GM18907 (cell line): ENCODE measurements around the gene CYB5R3.
"Not testable (repeated sequence)": the region's sequence is repeated elsewhere in the genome, so short reads cannot be mapped to it uniquely, and the experiment has no call there.

Experiments used
- ATAC-seq: cut with Tn5 transposase; IDR thresholded peaks from one replicate; pipeline ENCODE4 v1.9.1; 2021; ENCODE audit warnings: mild to moderate bottlenecking, moderate library complexity; ENCODE audit not compliant: unreplicated experiment

CYB5R3 gene

GRCh38 chr22:42679691-42680090, 30.5 kb upstream of the CYB5R3 start:
- no peak for ATAC-seq

- ATAC-seq = no peak
Measured at GRCh38 chr22:42678894-42679293, 29.7 kb upstream of the CYB5R3 start.

DNA sequence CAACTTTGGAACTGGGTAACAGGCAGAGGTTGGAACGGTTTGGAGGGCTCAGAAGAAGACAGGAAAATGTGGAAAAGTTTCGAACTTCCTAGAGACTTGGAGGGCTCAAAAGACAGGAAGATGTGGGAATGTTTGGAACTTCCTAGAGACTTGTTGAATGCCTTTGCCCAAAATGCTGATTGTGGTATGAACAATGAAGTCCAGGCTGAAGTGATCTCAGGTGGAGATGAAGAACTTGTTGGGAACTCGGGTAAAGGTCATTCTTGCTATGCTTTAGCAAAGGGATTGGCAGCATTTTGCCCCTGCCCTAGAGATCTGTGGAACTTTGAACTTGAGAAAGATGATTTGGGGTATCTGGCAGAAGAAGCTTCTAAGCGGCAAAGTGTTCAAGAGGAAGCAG, 28.7 kb upstream of the CYB5R3 start:
- ATAC-seq = not testable (repeated sequence)

DNA sequence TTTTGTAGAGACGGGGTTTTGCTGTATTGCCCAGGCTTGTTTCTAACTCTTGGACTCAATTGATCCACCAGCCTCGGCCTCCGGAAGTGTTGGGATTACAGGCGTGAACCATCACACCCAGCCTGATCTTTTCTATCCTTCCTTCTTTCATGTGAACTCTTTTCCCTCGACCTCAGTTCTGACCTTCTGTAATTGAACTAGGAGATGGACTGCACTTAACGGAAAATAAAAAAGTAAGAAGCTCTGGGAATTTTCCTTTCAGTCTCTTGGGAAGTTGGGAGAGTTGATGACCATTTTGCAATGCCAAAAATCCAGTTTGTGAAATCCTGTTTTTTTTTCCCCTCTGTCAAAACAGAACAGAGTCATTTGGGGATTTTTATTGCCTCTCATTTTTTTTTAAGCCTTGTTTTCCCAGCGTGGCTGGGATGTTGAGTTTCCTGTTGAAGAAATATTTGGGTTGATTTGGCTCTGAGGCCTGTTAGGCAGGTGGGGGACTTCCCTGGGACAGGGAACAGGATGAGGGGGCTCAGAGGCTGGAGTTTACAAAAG, 26.9 kb upstream of the CYB5R3 start:
- ATAC-seq = no peak

GRCh38 chr22:42673898-42674401, 24.8 kb upstream of the CYB5R3 start:
- ATAC-seq = no peak

DNA sequence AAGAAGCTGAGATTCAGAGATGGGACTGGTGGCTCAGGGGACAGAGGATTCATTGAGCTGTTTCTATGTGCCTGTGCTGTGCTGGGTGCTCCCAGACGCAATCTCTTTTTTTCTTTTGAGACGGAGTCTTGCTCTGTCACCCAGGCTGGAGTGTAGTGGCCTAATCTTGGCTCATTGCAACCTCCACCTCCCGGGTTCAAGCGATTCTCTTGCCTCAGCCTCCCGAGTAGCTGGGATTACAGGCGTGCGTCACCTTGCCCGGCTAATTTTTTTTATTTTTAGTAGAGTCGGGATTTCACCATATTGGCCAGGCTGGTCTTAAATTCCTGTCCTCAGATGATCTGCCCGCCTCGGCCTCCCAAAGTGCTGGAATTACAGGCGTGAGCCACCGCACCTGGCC, 23.9 kb upstream of the CYB5R3 start:
- not testable (repeated sequence) for ATAC-seq

DNA sequence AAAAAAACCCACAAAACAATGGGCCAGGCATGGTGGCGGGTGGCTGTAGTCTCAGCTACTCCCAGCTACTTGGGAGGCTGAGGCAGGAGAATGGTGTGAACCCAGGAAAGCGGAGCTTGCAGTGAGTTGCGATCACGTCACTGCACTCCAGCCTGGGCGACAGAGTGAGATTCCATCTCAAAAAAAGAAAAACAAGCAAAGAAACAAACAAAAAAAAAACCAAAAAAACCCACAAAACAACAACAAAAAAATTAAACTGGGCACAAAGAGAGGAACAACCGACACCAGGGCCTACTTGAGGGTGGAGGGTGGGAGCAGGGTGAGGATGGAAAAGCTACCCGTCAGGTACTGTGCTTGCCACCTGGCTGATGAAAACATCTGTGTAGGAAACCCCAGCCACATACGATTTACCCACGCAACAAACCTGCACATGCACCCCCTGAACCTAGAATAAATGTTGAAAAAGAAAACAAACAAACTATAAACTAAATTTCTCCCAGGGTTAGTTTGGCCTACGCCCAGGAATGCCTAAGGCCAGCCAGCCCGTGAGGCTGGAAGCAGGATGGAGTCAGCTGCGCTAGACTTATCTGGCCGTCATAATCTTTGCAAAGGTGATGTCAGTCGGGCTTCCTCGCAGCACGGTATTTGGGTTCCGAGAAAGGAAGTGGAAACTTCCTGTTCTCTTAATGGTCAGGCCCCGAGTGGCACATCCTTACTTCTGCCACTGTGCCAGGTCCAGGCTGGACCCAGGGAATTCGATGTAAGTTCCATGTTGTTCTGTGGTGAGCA, 21.9 kb upstream of the CYB5R3 start:
- peak; percentile 48 for ATAC-seq

- no peak for ATAC-seq
Measured at GRCh38 chr22:42670046-42670445, 20.9 kb upstream of the CYB5R3 start.

DNA sequence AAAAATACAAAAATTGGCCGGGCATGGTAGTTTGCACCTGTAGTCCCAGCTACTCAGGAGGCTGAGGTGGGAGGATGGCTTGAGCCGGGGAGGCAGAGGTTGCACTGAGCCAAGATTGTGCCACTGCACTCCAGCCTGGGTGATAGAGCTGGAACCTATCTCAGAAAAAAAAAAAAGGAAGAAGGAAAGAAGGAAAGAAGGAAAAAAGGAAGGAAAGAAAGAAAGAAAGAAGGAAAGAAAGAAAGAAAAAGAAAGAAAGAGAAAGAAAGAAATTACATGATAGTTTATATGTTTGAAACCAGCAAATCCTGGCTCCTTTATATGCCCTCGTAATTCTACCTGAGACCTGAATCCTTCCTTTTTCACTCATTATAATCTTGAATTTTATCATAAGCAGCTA, 17.2 kb upstream of the CYB5R3 start:
- not testable (repeated sequence) for ATAC-seq

DNA sequence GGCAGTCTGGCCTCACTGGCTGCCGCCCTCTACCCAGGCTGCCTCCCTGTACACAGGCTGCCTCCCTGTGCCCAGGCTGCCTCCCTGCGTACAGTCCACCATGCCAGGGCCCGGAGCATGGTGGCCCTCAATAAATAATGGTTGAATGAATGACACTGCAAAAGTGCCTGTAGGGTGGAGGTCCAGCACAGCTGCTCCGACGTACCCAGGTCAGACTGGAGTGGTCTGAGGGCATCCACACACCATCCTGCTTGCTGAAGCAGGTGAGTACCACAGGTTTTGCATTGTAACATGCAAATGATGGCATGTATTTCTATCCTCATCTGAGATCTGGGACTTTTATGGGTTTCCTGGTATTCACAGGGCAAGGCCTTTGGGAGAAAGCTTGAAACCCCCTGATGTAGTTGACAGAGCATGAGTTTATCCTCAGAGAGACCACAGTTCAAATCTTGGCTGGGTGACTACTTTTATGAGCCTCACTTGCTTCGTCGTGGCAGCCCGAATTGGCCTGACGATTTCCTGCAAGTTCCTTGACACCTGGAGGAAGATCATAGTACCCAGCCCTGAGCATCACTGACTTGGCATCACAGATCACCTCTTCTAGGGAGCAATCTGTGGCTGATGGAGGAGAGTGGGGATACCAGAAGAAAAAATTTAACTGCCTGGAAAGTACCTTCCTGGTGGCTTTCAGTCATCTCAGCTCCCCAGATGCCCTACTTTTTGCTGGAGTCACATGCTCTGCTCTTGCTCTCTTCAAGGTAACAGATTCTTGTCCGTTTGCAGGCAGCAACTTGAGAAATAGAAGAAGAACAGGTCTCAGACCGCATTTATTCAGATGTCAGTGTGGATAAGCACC, 16.0 kb upstream of the CYB5R3 start:
- no peak for ATAC-seq

GRCh38 chr22:42661985-42662831, 13.0 kb upstream of the CYB5R3 start:
- ATAC-seq = peak; percentile 42

DNA sequence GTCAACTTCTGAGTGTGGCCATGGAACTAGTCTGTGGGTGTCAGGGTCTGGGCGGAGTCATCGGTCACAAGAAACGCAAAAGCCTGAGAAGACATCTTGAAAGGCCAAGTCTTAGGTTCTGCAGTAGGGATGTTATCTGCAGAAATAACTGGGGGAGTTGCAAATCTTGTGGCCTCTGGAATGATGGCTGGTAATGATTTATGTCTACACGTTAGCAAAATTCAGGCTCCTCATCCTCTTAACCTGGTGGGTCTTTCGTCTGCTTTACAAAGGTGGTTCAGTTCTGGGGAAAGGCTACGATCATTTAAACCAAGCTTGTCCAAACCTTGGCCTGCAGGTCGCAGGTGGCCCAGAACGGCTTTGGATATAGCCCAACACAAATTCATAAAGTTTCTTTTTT, 7.4 kb upstream of the CYB5R3 start:
- no peak for ATAC-seq

- ATAC-seq = peak; percentile 64
Measured at GRCh38 chr22:42655693-42656092, 6.5 kb upstream of the CYB5R3 start.

DNA sequence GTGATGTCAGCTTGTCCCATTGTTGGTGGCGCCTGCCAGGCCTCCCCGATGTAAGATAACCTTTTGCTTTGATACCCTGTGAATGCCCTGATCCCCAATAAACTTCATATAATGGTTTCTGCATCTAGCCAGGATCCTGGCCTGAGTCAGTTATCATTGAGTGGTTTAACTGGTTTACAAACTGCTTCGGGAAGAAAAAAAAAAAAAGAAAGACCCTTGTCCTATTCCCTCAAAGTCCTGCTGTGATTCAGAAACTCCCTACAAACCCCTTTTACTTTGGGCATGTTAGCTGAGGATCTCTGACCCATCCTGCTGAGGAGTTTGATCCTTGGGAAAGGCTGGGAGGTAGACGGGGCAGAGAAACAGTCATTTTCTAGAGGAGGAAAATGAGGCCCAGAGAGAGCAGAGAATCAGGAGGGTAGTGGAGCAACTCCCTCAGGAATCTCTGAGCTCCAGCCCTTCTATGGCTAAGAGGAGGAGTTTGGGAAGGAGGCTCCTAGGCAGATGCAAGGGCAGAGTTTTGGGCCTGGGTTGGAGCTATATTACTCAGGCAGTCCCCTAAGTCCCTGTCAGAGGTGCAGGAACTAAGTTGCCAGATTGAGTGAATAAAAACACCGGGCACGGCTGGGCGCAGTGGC, 5.4 kb upstream of the CYB5R3 start:
- ATAC-seq = no peak

- no peak for ATAC-seq
Measured at GRCh38 chr22:42653999-42654398, 4.8 kb upstream of the CYB5R3 start.

GRCh38 chr22:42651134-42651533, 1.9 kb upstream of the CYB5R3 start:
- no peak for ATAC-seq

- peak; percentile 42 for ATAC-seq
Measured at GRCh38 chr22:42648368-42649245, 585 bp downstream of the CYB5R3 start.

DNA sequence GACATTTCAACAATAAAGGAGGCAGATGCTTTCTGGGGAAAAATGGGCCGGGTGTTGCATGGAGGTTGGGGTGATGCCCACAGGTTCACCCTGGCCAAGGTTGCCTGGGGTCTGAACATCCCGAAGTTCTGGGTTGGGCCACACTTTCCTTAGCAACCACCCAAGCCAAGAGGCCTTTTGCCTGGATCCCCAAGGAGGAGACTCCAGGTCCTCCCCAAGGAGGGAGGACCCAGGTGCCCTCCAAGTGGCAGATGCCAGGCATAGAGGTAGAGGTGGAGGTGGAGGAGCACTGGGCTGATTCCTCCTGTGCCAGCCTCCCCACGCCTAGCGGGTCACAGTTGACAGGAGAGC, 1.2 kb downstream of the CYB5R3 start:
- ATAC-seq = no peak
